Activated CD4-positive, alpha-beta T cell treated with anti-CD3 and anti-CD28 coated beads, Interleukin-2, amount 10 ng/mL, durations not matched to agents 24 days and 14 days (primary cell): Measurements from ENCODE around the gene MEGF11. TPM values are rescaled to one million over a fixed set of nuclear protein-coding genes. Genes with fewer than 3 reads are reported as not detected.
"Not testable (repeated sequence)": the region's sequence is repeated elsewhere in the genome, so short reads cannot be mapped to it uniquely, and the experiment has no call there.

Experiments used
- DNase-seq: peaks from one replicate; pipeline ENCODE4 v3.0.0; 2022
- H3K27ac Mint-ChIP-seq: one replicate; pipeline ENCODE4 v1.8.0; 2022; ENCODE audit warnings: mild to moderate bottlenecking, mixed read lengths
- H3K27me3 Mint-ChIP-seq: one replicate; pipeline ENCODE4 v1.8.0; 2022; ENCODE audit warnings: mixed read lengths
- H3K36me3 Mint-ChIP-seq: one replicate; pipeline ENCODE4 v1.8.0; 2022; ENCODE audit warnings: low read depth, mild to moderate bottlenecking, mixed read lengths
- H3K4me1 Mint-ChIP-seq: one replicate; pipeline ENCODE4 v1.8.0; 2021; ENCODE audit warnings: mixed read lengths
- H3K4me3 Mint-ChIP-seq: one replicate; pipeline ENCODE4 v1.8.0; 2022; ENCODE audit warnings: mild to moderate bottlenecking, moderate library complexity, mixed read lengths
- H3K9me3 Mint-ChIP-seq: one replicate; pipeline ENCODE4 v1.8.0; 2021; ENCODE audit warnings: mixed read lengths
- intact Hi-C: fragments of 100-400 bp; cut with micrococcal nuclease; formaldehyde crosslinking; loops from one replicate; pipeline ENCODE4 v1.15.1; 2023
- total RNA-seq: library from RNA; stranded (reverse); gene quantifications from 2 replicates; pipeline ENCODE4 v1.2.3, GENCODE V29; 2022

The MEGF11 gene
- total RNA-seq, 1 donor from 2014 or later: not detected

DNA sequence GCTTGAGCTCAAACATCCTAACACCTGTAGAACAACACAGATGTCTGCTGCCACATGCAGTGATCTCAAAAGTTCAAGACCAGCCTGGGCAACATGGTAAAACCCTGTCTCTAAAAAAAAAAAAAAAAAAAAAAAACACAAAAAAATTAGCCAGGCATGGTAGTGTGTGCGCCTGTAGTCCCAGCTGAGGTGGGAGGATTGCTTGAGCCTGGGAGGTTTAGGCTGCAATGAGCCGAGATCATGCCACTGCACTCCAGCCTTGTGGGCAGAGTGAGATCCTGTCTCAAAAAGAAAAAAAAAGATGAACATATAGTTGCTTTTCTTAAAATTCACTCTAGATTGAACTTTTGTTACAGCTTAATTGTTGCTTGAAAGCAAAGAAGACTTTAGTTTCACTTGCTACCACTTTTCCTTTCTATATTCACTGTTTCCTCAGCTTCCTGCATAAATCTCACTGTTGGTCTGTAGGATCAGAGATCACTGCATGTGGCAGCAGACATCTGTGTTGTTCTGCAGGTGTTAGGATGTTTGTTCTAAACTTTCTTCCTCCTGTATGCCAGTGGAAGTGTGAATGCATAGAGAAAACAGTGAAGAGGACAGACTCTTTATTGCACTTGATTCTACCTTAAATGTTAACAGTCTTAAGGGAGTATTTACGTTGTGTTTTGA is 371.6 kb downstream of the MEGF11 start:
- H3K4me1 Mint-ChIP-seq: peaks cover 45% of the 10 kb centered on the region
- H3K4me3 Mint-ChIP-seq: peak overlapping the region; percentile 62
- no peaks in the 10 kb centered on the region for H3K27me3 Mint-ChIP-seq
- H3K27ac Mint-ChIP-seq: peak overlapping the region; percentile 55
- intact Hi-C loops: no loop called here
- H3K9me3 Mint-ChIP-seq: no peaks in the 10 kb centered on the region
- DNase-seq: peak; percentile 73
- peaks cover 59% of the 10 kb centered on the region for H3K36me3 Mint-ChIP-seq

DNA sequence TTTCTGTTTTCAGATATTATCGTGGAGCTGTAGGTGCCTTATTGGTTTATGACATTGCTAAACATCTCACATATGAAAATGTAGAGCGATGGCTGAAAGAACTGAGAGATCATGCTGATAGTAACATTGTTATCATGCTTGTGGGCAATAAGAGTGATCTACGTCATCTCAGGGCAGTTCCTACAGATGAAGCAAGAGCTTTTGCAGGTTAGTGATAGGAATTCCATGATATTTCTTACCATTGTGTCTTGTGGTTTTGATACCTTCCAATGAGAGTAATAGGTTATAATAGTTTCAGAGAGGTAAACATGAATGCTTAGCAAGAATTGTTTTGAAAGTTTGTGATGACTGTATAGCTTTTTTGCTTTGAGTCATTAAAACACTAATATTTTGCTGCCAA is 375.8 kb downstream of the MEGF11 start:
- Mint-ChIP-seq H3K4me1 (peaks cover 23% of the 10 kb centered on the region), H3K9me3 (no peaks in the 10 kb centered on the region), H3K4me3 (no peak overlapping the region), H3K36me3 (peaks cover 46% of the 10 kb centered on the region), H3K27ac (peak overlapping the region; percentile 31), H3K27me3 (no peaks in the 10 kb centered on the region)
- intact Hi-C loops: loop anchor here (1.0 kb wide), 1 partner anchor 10 kb away; no protein-coding TSS in a partner anchor
- DNase-seq: no peak

DNA sequence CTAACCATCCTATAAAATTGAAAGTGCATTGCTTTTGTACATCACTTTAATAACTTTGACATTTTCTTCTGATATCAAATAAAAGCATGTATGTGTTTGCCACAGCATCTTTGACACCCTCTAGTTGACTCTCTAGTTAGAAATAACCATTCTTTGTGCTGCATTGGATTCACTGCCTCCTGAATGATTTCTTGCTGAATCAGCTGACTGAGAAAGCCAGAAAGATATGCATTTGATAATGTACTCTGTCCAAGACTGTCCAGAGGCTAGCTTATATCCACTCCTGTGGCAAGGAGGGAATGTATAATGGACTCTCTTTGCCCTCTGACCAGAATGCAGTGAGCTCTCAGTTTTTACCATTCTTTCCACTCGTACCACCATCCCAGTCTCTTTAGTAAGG is 378.1 kb downstream of the MEGF11 start:
- intact Hi-C loops: no loop called here
- Mint-ChIP-seq H3K9me3 (no peaks in the 10 kb centered on the region), H3K4me3 (no peak overlapping the region), H3K36me3 (peaks cover 45% of the 10 kb centered on the region), H3K27me3 (no peaks in the 10 kb centered on the region), H3K4me1 (peaks cover 22% of the 10 kb centered on the region), H3K27ac (peak overlapping the region; percentile 24)
- no peak for DNase-seq

DNA sequence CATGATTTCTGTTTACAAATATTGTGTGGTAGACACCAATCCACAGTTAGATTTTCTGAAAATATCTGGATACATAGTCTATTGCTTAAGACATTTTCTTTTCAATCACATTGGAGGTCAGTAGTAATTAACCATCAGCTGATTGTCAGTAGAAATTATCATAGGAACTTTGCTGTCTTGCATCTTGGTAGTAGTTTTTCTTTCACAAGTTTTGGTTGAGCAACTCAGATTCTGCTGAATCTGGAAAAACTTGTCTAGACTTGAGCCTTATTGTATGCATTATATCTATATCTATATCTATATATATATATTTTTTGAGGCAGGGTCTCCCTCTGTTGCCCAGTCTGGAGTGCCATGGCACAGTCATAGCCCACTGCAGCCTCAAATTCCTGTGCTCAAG is 380.3 kb downstream of the MEGF11 start:
- intact Hi-C loops: no loop called here
- no peak overlapping the region for H3K27ac Mint-ChIP-seq

DNA sequence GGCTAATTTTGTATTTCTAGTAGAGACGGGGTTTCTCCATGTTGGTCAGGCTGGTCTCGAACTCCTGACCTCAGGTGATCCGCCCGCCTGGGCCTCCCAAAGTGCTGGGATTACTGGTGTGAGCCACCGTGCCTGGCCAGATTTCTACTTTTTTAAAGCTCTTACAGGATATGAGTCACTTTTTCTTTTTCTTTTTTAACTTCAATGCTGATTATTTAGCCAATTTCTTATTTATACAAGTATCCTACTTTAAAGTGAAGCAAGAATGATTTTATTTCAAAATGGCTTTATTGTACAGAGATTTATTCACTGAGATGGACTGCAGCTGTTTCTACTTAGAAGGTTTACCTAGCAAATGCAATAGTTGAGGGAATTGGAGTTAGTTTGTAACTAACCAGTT is 381.0 kb downstream of the MEGF11 start:
- H3K36me3 Mint-ChIP-seq: peaks cover 38% of the 10 kb centered on the region

More for the DNA sequence above, 380.3 kb downstream of the MEGF11 start:
- no peaks in the 10 kb centered on the region for H3K9me3 Mint-ChIP-seq
- peaks cover 44% of the 10 kb centered on the region for H3K36me3 Mint-ChIP-seq
- H3K27me3 Mint-ChIP-seq: peaks cover 4% of the 10 kb centered on the region
- no peak for DNase-seq
- H3K4me1 Mint-ChIP-seq: peaks cover 34% of the 10 kb centered on the region
- H3K4me3 Mint-ChIP-seq: no peak overlapping the region

DNA sequence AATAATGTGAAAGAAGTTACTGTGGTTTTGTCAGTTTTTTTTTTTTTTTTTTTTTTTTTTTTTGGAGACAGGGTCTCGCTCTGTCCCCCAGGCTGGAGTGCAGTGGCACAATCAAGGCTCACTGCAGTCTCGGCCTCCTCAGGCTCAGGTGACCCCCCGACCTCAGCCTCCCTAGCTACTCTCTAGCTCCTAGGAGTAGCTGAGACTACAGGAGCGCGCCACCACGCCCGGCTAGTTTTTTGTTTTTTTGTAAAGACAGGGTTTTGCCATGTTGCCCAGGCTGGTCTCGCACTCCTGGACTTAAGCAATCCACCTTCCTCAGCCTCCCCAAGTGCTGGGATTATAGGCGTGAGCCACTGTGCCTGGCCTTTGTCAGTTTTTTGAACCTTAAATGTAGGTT is 381.7 kb downstream of the MEGF11 start:
- intact Hi-C loops: not testable (repeated sequence)

More for the DNA sequence above, 381.0 kb downstream of the MEGF11 start:
- DNase-seq, H3K27me3 Mint-ChIP-seq, intact Hi-C loops, H3K27ac Mint-ChIP-seq, H3K9me3 Mint-ChIP-seq, H3K4me3 Mint-ChIP-seq: not testable (repeated sequence)
- peaks cover 36% of the 10 kb centered on the region for H3K4me1 Mint-ChIP-seq

DNA sequence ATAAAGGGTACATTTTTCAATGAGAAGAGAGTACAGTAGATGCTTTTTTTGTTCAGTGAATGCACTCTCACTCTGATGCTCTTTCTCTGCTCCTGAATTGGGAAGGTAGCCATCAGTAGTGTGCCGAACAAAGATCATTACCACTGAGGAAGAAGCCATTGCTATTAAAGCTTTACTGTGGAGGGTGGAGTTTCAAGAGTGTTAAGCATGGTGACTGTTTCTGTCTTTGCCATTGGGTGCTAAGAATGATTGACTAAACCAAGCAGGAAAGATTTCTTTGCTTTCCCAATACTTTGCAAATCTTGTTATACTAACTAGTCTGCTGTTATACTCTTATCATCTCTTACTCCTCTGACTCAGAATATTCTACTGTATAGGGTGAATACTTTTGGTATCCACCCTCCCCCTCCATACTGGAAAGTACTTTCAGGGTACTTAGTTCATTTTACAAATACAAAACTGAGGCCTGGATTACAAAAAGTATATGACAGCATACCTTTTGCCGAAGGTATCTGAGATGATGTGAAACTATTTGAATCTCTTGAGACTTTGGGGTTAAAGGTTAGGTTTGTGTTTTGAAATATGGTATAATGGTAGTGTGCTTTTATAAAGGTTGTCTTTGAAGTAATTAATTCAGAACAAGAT is 382.5 kb downstream of the MEGF11 start:
- H3K4me3 Mint-ChIP-seq: peak overlapping the region; percentile 100
- H3K27ac Mint-ChIP-seq: peak overlapping the region; percentile 99
- intact Hi-C loops: no loop called here
- DNase-seq: peak; percentile 66
- peaks cover 4% of the 10 kb centered on the region for H3K27me3 Mint-ChIP-seq
- peaks cover 36% of the 10 kb centered on the region for H3K4me1 Mint-ChIP-seq
- H3K36me3 Mint-ChIP-seq: peaks cover 35% of the 10 kb centered on the region
- no peaks in the 10 kb centered on the region for H3K9me3 Mint-ChIP-seq

More for the DNA sequence above, 381.7 kb downstream of the MEGF11 start:
- Mint-ChIP-seq H3K36me3 (peaks cover 35% of the 10 kb centered on the region), H3K4me1 (peaks cover 36% of the 10 kb centered on the region)
- not testable (repeated sequence) for H3K9me3 Mint-ChIP-seq, H3K27me3 Mint-ChIP-seq, DNase-seq, H3K4me3 Mint-ChIP-seq, H3K27ac Mint-ChIP-seq

DNA sequence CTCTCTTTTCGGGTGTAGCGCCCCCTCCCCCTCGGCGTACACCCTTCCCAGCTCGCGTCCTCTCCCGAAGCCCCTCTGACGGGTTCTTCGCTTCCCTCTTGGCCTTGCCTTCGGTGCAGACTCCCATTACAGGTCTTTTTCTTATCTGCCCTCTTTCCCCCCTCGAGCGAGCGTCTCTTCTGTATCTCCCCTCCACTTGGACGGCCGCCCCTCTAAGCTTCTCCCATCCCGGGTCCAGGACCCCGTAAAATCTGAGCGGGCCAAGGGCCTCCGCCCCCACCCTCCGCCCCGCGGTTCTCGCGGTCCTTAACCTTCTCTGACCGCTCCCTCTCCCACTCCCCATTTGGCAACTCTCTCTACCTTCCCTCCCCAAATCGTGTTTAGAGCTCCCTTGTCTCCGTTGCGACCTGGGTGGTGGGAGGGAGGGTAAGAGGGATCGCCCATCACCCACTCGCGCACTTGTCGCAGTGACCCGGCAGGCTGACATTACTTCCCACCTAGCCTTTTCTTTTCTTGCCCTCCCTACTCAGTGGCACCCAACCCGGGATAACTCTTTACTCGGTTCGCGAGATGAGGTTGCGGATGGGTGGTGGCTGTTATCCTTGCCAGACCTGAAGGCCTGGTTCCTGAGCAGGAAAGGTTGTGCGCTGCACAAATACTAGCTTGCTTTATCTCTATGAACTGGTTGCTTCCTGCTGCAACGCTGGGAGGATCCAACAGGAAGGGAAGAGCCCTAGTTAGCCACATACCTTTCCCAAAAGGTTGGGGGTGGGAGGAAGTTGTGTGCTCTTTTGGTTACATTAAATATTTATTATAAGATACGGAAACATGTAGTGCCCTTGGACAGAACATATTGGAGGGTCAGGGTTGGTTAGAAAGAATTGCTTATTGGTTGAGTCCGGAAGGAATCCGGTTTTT is 383.3 kb downstream of the MEGF11 start:
- Mint-ChIP-seq H3K36me3 (peaks cover 28% of the 10 kb centered on the region), H3K4me1 (peaks cover 32% of the 10 kb centered on the region), H3K27me3 (peaks cover 4% of the 10 kb centered on the region), H3K9me3 (no peaks in the 10 kb centered on the region), H3K4me3 (peak overlapping the region; percentile 100), H3K27ac (peak overlapping the region; percentile 99)
- intact Hi-C loops: loop anchor here (1.0 to 10.0 kb wide), 7 partner anchors 17 to 425 kb away; partner anchors contain the start of genes DENND4A, DIS3L and INTS14
- DNase-seq: peak; percentile 81

DNA sequence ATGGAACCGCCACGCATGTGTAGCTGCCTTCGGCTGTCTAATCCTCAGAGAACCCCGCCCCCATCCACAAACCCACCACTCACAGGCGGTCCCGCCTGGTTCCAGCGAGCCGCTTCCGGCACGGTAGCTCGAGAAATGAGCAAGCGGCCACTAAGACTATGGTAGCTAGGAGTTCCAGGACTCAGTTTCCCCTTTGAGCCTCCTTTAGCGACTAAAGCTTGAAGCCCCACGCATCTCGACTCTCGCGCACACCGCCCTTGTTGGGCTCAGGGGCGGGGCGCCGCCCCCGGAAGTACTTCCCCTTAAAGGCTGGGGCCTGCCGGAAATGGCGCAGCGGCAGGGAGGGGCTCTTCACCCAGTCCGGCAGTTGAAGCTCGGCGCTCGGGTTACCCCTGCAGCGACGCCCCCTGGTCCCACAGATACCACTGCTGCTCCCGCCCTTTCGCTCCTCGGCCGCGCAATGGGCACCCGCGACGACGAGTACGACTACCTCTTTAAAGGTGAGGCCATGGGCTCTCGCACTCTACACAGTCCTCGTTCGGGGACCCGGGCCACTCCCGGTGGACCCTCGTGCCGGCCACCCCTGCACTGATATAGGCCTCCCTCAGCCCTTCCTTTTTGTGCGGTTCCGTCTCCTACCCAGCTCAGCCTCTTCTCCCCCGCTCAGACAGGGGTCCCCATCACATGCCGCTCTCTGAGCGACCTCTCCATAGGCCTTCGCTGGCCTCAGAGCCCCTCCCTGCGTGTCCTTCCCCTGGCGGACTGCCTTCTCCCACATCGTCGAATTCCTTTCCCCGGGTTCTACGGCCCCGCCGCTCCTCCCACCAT is 384.2 kb downstream of the MEGF11 start, which contains the start of gene RAB11A:
TSS of gene RAB11A (plus strand) at position 366 of the 828 bp plus-strand sequence. CDS start at position 461, 95 bp downstream.
- peaks cover 4% of the 10 kb centered on the region for H3K27me3 Mint-ChIP-seq

DNA sequence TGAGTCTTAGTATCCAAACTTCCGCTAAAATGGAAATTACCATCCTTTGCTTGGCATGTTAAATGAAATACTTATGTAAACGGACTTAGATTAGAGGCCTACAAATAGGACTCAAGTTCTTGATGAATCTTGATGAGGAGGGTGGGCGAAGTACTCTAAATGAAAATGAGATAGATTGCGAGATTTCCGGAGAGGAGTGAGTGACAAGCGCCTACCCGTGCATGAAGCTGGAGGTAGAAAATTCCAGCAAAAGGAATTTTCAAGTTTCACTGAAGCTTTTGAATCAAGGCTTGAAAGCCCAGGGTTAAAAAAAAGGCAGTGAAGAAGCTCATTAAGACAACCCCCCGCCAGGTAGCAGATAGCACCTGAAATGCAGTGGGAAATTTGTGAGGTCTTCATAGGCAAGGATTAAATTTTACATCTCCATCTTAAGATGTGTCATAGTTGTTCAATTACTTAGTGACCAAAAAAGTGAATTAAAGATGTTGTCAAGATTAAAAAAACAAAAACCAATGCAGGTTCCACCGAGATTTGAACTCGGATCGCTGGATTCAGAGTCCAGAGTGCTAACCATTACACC is 384.9 kb downstream of the MEGF11 start:
- H3K27me3 Mint-ChIP-seq: peaks cover 4% of the 10 kb centered on the region
- peaks cover 21% of the 10 kb centered on the region for H3K36me3 Mint-ChIP-seq
- H3K27ac Mint-ChIP-seq: peak overlapping the region; percentile 99
- H3K4me3 Mint-ChIP-seq: peak overlapping the region; percentile 100
- peaks cover 32% of the 10 kb centered on the region for H3K4me1 Mint-ChIP-seq
- H3K9me3 Mint-ChIP-seq: no peaks in the 10 kb centered on the region
- no peak for DNase-seq
- intact Hi-C loops: loop anchor here (1.0 to 10.0 kb wide), 7 partner anchors 19 to 426 kb away; partner anchors contain the start of genes DENND4A, DIS3L and INTS14

More for the DNA sequence above, 384.2 kb downstream of the MEGF11 start, which contains the start of gene RAB11A:
- peaks cover 32% of the 10 kb centered on the region for H3K4me1 Mint-ChIP-seq
- DNase-seq: peak; percentile 98
- H3K36me3 Mint-ChIP-seq: peaks cover 24% of the 10 kb centered on the region
- no peaks in the 10 kb centered on the region for H3K9me3 Mint-ChIP-seq
- intact Hi-C loops: loop anchor here (1.0 to 10.0 kb wide), 7 partner anchors 18 to 425 kb away; partner anchors contain the start of genes DENND4A, DIS3L and INTS14
- peak within 1 kb of the TSS; percentile 99 for H3K27ac Mint-ChIP-seq
- H3K4me3 Mint-ChIP-seq: peak within 1 kb of the TSS; percentile 100

DNA sequence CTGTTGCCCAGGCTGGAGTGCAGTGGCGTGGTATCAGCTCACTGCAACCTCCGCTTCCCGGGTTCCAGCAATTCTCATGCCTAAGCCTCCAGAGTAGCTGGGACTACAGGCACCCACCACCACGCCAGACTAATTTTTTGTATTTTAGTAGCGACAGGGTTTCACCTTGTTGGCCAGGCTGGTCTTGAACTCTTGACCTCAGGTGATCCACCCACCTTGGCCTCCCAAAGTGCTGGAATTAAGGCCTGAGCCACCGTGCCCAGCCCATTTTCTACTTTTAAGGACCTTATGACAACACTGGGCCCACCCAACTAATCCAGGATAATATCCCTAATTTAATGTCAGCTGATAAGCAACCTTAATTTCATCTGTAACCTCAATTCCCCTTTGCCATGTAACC is 385.6 kb downstream of the MEGF11 start:
- H3K4me1 Mint-ChIP-seq: peaks cover 30% of the 10 kb centered on the region
- H3K36me3 Mint-ChIP-seq: peaks cover 21% of the 10 kb centered on the region
- H3K27me3 Mint-ChIP-seq, H3K4me3 Mint-ChIP-seq, H3K27ac Mint-ChIP-seq, DNase-seq, H3K9me3 Mint-ChIP-seq: not testable (repeated sequence)
- intact Hi-C loops: loop anchor here (2.0 to 10.0 kb wide), 3 partner anchors 49 to 427 kb away; partner anchors contain the start of gene DIS3L

DNA sequence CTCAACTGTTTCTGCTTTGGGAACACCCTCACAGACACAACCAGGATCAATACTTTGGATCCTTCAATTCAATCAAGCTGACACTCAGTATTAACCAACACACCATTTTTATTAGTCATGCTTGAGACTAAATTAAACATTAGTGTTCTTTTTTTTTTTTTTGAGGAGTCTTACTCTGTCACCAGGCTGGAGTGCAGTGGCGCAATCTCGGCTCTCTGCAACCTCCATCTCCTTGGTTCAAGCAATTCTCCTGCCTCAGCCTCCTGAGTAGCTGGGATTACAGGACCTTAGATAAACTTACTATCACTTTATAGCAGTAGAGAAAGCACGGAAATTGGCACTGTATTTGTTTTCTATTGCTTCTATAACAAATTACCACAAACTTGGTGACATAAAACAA is 386.3 kb downstream of the MEGF11 start:
- no peak overlapping the region for H3K4me3 Mint-ChIP-seq
- H3K27ac Mint-ChIP-seq: no peak overlapping the region
- peaks cover 4% of the 10 kb centered on the region for H3K27me3 Mint-ChIP-seq
- peaks cover 29% of the 10 kb centered on the region for H3K4me1 Mint-ChIP-seq
- H3K36me3 Mint-ChIP-seq: peaks cover 19% of the 10 kb centered on the region
- no peak for DNase-seq
- no peaks in the 10 kb centered on the region for H3K9me3 Mint-ChIP-seq
- intact Hi-C loops: loop anchor here (10.0 kb wide), 2 partner anchors 218 to 428 kb away; partner anchors contain the start of gene DIS3L
